Left renal pelvis (tissue), 4 donors: Measurements from ENCODE around the gene CALCA. TPM values are rescaled to one million over a fixed set of nuclear protein-coding genes. Genes with fewer than 3 reads are reported as not detected.
"Not testable (repeated sequence)": the region's sequence is repeated elsewhere in the genome, so short reads cannot be mapped to it uniquely, and the experiment has no call there.

Source experiments
- DNase-seq, 4 donors: peaks; one replicate each; pipeline ENCODE4 v3.0.0-alpha.2; 2013; ENCODE audit warnings: low read depth in 4 of 4, low spot score in 3 of 4
- polyA plus RNA-seq, 4 donors: library from polyadenylated mRNA; unstranded; fragments of 120-200 nt; gene quantifications; one replicate each; pipeline ENCODE4 v1.2.1, GENCODE V29; 2013; ENCODE audit not compliant: insufficient read length in 4 of 4

The CALCA gene
- polyA plus RNA-seq: 10 to 100 TPM in 3 of 4 donors, under 1 TPM in 1; 0.26 to 14.9 (median 13.6) TPM

DNA sequence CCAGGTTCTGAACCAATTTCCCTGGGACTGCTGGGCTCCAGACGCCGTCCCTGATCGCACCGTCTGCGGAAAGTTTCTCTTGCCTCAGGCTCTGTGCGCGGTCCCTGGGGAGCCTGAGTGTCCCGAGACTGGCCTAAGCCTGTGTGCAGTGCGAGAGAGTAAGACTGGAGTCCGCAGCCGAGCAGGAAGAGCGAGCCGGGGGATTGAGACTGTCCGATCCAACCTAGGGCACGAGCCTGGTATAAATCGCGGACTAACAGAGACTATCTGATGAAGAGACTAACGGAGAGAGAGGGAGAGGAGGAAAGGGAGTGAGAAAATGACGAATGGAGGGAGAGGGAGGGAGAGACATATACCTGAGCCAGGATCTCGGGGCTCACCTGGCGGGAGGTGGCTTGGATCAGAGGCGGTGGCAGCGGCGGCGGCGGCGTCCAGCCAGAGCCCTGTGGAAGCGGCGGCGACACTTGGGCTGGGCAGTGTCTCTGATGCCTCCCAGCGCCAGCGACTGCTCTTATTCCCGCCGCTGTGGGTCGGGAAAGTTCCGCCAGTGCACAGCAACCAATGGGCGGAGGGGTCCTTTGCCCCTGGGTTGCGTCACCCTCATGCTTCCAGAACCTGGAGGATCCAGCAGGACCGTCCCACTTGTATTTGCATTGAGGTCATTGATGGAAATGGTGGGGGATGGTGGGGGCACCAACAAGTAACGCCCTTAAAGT is at the start of gene CALCA:
Gene CALCA (minus strand): TSS at position 487 of the 716 bp plus-strand sequence. CDS start 1,159 bp downstream, outside the sequence.
- no peak for DNase-seq

- no peak for DNase-seq
These were observed 44.0 kb upstream of the CALCA start for GRCh38 chr11:15016200-15016599.

DNA sequence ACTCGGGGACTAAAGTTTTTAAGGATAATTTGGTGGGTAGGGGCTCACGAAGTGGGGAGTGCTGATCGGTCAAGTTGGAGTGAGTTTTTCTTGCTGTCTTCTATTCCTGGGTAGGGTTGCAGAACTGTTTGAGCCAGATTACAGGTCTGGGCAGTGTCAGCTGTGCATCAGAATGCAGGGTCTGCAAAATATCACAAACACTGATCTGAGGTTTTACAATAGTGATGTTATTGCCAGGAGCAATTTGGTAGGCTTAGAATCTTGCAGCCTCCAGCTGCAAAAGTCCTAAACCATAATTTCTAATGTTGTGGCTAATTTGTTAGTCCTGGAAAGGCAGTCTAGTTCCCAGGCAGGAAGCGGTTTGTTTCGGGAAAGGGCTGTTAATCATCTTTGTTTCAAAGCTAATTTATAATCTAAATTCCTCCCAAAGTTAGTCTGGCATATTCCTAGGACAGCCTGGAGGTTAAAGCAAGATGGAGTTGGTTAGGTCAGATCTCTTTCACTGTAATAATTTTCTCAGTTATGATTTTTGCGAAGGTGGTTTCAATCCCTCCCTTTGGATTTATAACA is 39.7 kb upstream of the CALCA start:
- no peak for DNase-seq

GRCh38 chr11:15010865-15011264 is 38.7 kb upstream of the CALCA start:
- no peak for DNase-seq

DNA sequence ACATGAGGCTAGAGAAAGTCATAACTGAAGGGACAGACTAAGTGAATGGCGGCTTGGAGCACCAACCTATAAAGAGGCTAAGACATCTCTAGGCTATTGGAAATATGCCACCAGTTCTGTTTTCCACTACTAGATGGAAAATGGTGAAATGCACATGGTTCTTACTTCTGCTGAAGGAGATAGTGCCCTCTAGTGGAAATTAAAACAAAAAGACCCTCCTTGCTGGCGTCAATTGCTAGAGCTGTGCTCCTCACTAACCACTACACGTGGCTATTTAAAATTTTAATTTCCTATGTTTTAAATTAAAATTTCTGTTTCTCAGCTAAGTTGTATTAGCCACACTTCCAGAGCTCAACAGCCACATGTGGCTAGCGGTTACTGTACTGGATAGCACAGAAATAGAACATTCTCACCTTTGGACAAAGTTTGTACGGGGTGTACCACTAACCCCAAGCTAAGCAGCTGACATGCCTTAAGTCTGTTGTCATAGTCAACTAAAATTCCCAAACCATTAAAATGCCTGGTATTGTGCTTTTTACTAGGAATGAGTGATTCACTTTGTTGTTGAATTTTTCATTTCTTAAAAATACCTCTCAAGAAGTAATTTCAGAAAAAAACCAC is 34.1 kb upstream of the CALCA start:
- no peak for DNase-seq

DNA sequence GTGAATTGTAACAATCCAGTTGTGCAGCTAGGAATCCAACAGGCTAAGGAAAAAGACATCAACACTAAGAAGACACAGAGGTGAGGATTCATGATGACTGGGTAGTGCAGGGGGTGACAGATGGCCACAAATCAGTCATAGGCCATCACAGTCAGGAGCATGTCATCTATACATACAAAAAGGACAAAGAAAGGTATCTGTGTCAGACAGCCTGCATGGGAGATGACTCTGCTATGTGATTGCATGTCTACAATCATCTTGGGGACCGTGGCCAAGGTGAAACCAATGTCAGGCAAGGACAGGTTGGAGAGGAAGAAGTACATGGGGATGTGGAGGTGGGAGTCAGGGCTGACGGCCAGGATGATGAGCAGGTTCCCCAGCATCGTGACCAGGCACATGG is 16.0 kb upstream of the CALCA start:
- not testable (repeated sequence) for DNase-seq

GRCh38 chr11:14981507-14981906 is 9.4 kb upstream of the CALCA start:
- no peak for DNase-seq

DNA sequence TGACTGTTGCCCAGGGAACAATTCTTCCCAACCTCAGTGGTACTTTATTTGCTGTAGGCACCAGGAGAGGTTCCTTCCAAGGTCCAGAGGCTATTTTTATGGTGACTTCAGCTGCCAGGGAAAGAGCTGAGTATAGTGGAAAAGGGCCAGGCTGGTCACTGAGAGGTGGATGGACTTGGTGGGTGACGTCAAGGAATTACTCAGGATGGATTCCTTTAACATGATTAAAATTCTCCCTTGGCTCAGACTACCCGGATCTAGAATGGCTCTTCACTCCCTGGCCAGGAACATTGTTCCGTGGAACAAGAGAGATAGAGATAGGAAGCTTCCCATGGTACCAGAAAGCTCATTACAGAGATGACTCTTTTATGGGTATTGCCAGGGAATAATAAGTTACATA is 8.7 kb upstream of the CALCA start:
- DNase-seq: no peak

GRCh38 chr11:14977101-14977880 is 5.1 kb upstream of the CALCA start:
- no peak for DNase-seq

DNA sequence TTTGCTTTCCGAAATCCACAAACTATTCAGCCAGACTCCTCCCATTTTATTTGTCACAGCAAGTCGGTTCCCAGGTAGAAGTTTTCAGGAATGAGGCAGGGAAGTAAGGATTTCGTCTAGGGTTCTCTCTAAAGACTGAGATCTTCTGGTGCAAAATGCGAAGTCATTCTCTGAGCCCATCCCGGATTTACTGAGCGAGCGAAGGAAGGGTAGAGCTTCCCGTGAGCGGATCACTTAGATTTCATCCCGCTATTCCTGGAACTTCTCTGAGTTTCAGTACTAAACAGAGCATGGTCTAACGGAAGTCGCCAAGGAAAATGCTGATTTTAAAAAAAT is 3.1 kb upstream of the CALCA start:
- no peak for DNase-seq

- DNase-seq: no peak
These were observed 2.5 kb upstream of the CALCA start for GRCh38 chr11:14974515-14975251.

DNA sequence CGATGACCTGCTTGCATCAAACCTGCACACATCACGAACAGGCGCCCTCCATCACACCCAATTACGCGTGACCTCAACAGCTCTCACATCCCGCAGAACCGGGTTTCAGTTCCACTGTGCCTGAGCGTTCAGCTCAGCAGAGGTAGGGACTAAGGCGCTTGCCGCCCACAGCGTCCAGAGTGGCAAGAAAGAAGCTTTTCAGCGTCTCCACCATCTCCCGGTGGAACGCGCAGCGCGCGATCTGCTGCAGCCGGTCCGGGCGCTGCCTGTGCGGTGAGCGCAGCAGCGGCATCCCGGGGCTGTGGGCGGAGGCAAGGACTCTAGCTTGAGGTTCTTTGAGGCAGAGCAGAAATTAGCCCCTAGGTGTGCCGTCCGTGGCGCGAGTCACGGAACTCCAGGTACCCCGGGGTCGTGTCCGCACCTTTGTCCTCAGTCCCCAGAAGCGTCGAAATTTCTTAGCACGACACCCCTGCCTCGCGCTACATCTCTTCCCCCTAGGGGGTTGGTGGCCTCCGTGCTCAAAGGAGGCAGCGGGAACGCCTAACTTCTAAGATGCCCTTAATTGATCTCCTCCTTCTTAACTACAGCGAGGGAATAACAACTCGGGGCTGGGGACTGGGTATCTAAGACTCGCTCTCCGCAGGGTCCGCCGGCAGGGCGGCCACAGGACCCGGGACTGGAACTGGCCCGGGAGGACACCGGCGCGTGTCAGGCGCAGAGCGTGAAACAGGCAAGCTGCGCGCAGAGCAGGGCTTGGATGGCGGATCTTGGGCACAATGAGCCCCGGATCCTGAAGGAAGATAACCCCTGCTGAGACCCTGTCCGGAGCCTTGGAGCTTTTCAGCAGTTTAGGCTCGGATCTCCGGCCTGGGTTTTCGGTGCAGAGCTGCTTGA is 1.7 kb upstream of the CALCA start:
- no peak for DNase-seq

DNA sequence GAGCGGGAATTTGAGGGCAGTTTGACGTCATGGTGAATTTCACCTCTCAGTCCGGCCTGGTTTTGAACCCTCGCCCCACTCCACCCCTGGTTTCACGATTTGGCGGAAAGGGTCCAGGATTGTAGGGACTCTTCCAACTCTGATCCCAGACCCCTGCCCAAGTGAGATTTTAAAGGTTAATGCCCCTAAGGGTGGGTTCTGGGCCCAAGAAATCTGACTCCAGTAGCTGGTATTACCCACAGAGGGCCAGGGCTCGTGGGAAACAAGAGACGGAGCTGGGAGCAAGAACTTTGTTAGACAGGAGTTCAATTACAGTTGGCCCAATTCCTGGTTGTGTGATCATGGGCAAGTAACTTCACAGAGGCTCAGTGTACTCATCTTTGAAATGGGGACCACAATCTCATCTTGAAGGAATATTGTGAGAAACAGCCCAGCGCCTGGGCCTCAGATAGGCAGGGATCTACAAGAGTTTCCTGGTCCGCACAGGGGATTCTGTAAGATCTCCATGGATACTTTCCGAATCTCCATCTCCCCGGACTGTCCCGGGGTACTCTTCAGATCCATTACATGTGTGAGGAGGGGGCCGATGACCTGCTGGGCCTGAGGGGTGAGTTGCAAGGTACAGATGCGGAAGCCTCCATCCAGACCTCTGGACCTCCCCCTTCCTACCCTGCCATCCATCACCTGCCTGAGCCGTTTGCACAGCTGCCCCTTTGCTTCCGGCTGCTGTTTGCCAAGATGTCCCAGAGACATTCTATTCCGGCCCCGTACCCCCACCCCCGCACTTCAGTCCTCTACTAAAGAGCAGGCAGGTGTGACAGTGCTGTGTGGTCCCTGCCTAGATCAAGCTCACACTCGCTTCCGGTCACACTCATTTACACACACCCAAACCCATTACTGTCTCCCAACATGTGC is 687 bp upstream of the CALCA start:
- no peak for DNase-seq

GRCh38 chr11:14969901-14970323 is 2.2 kb downstream of the CALCA start:
- no peak for DNase-seq

- DNase-seq: no peak
These were observed 4.4 kb downstream of the CALCA start for GRCh38 chr11:14967581-14968243.

DNA sequence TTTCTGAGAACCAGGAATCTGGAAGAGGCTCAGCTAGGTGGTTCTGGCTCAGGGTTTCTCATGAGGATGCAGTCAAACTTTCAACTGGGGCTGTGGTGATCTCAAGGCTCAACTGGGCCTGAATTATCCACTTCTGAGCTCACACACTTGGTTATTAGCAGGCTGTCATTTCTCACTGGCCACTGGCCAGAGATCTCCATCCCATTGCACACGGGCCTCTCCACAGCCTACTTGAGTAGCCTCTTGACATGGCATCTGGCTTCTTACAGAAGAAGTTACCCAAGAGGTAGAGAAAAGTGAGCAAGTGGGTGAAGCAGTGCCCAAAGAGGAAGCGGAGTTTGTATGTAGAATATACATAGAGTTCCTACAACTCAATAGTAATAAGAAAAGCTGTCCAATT is 16.0 kb downstream of the CALCA start:
- DNase-seq: no peak

DNA sequence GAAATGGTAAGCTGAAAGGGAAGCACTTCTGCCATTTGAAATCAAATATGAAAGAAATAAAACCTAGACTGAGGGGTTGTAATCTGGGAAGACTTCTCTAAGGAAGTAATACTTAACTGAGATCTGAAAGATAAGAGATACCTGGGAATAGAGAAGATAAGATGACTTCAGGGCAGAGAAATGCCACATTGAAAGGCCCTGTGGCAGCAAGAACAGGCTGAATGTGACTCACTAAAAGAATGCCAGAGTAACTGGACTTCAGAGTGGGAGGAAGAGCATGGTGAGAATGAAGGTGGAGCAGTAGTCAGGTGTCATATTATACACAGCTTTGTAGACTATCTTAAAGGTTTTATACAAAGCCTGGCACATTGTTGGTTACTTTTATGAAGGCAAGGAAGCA is 17.6 kb downstream of the CALCA start:
- no peak for DNase-seq

GRCh38 chr11:14953904-14954303 is 18.2 kb downstream of the CALCA start:
- no peak for DNase-seq
